K562 (cell line): ENCODE results near the gene GDF9. TPM values are rescaled to one million over a fixed set of nuclear protein-coding genes. Genes with fewer than 3 reads are reported as not detected.
A peak's percentile ranks its signal among the peaks of the same experiment; 100 is the strongest.

Experiments
- ATF7 ChIP-seq: fragments of 450-650 bp; IDR thresholded peaks from 2 replicates; pipeline ENCODE4 v1.7.1; 2014; ENCODE audit warnings: mild to moderate bottlenecking, moderate library complexity
- BRD9 ChIP-seq: fragments of 450-650 bp; IDR thresholded peaks from 2 replicates; pipeline ENCODE4 v1.6.1; 2018; ENCODE audit warnings: low read depth; ENCODE audit not compliant: partially characterized antibody
- EGR1 ChIP-seq: fragments of 450-650 bp; conservative IDR thresholded peaks from 2 replicates; pipeline ENCODE4 v1.6.1; 2017; ENCODE audit warnings: mild to moderate bottlenecking
- ETV1 ChIP-seq: fragments of 450-650 bp; conservative IDR thresholded peaks from 2 replicates; pipeline ENCODE4 v1.6.1; 2016; ENCODE audit warnings: missing genetic modification characterization, control low read depth, low read depth, missing compliant biosample characterization
- GABPB2 ChIP-seq: fragments of 250-450 bp; sonication (Bioruptor Pico); conservative IDR thresholded peaks from 2 replicates; pipeline ENCODE4 v1.5.1; 2021; ENCODE audit warnings: mild to moderate bottlenecking
- HDAC2 ChIP-seq: fragments of 450-650 bp; IDR thresholded peaks from 2 replicates; pipeline ENCODE4 v1.6.1; 2016; ENCODE audit warnings: mild to moderate bottlenecking
- HNRNPH1 ChIP-seq: fragments of 200-400 bp; formaldehyde crosslinking; optimal IDR thresholded peaks from 2 replicates; pipeline ENCODE3; 2017; ENCODE audit warnings: low read depth, mild to moderate bottlenecking, low read length, moderate library complexity
- HNRNPK ChIP-seq: fragments of 200-400 bp; formaldehyde crosslinking; IDR thresholded peaks from one replicate; pipeline ENCODE4 v1.6.1; 2018; ENCODE audit warnings: mild to moderate bottlenecking, low read depth, low read length; ENCODE audit not compliant: poor library complexity, severe bottlenecking
- MEF2A ChIP-seq: IDR thresholded peaks from 2 replicates; pipeline ENCODE4 v1.6.1; 2011; ENCODE audit warnings: low read depth, mild to moderate bottlenecking, low read length, moderate library complexity; ENCODE audit not compliant: control insufficient read depth
- NEUROD1 ChIP-seq: fragments of 150-350 bp; IDR thresholded peaks from 2 replicates; pipeline ENCODE4 v1.6.1; 2014; ENCODE audit warnings: borderline replicate concordance, low read length, low read depth; ENCODE audit not compliant: partially characterized antibody
- NR1H2 ChIP-seq: sonication (generic); formaldehyde crosslinking; IDR thresholded peaks from 2 replicates; pipeline ENCODE4 v1.4.0; 2020; ENCODE audit warnings: mild to moderate bottlenecking, missing genetic modification reagents
- PRPF4 ChIP-seq: fragments of 200-400 bp; formaldehyde crosslinking; IDR thresholded peaks from one replicate; pipeline ENCODE4 v1.6.1; 2017; ENCODE audit warnings: low read length, low read depth, mild to moderate bottlenecking; ENCODE audit not compliant: insufficient read depth, poor library complexity, severe bottlenecking
- TCF3 ChIP-seq: sonication (generic); formaldehyde crosslinking; IDR thresholded peaks from 2 replicates; pipeline ENCODE4 v1.4.0; 2020; ENCODE audit warnings: mild to moderate bottlenecking, missing genetic modification reagents
- ZBED1 ChIP-seq: IDR thresholded peaks from 2 replicates; pipeline ENCODE4 v1.6.1; 2014
- ZNF217 ChIP-seq: sonication (generic); formaldehyde crosslinking; IDR thresholded peaks from 2 replicates; pipeline ENCODE4 v1.8.0; 2022; ENCODE audit warnings: mild to moderate bottlenecking, missing genetic modification reagents
- polyA plus RNA-seq, 8 experiments: library from polyadenylated mRNA; depleted of rRNA in 4 of 8; stranded (reverse) in 5 of 8; unstranded in 3 of 8; fragments of >200 nt; fragmentation: Nextera tagmentation in 2 of 8; fragmentation: Illumina TruSeq in 1 of 8; extraction: Ambion mirVana in 2 of 8; extraction: Trizol in 1 of 8; gene quantifications; 2 replicates each; pipeline versions ENCODE4 v1.2.1 to v1.2.3, GENCODE V29; 2011 to 2014; ENCODE audit warnings: inconsistent platforms in 1 of 8, missing spikeins in 1 of 8
- total RNA-seq, 7 experiments: library from RNA; depleted of rRNA in 6 of 7; stranded (reverse); fragments of >200 nt in 6 of 7; fragmentation: Illumina TruSeq in 2 of 7; extraction: Trizol in 2 of 7; gene quantifications; 2 replicates each; pipeline versions ENCODE4 v1.2.1 to v1.2.3, GENCODE V29; 2011 to 2021; ENCODE audit warnings: low replicate concordance in 1 of 7
- TF ChIP-seq, protein P1 (sequence below), 2 experiments: fragments of 450-650 bp in 1 of 2; sonication (generic) in 1 of 2; formaldehyde crosslinking in 1 of 2; IDR thresholded peaks; 2 replicates each; pipeline versions ENCODE4 v1.7.1 to v1.9.0; 2016 to 2022; ENCODE audit warnings: inconsistent platforms in 1 of 2, mild to moderate bottlenecking in 1 of 2, missing genetic modification reagents in 1 of 2
- TF ChIP-seq, protein P2 (sequence below): sonication (generic); formaldehyde crosslinking; IDR thresholded peaks from 2 replicates; pipeline ENCODE4 v1.8.1; 2023; ENCODE audit warnings: mild to moderate bottlenecking, missing genetic modification reagents
- TF ChIP-seq, protein P3 (sequence below): fragments of 450-650 bp; formaldehyde crosslinking; IDR thresholded peaks from 2 replicates; pipeline ENCODE4 v1.4.0; 2020; ENCODE audit warnings: mild to moderate bottlenecking

GDF9 gene
- total and polyA plus RNA-seq, 9 of the 15 experiments (the other 6 are each of a cell fraction or from before 2014, with no cell fraction given): 0.10 to 0.70 (median 0.20) TPM; not detected in 1

DNA sequence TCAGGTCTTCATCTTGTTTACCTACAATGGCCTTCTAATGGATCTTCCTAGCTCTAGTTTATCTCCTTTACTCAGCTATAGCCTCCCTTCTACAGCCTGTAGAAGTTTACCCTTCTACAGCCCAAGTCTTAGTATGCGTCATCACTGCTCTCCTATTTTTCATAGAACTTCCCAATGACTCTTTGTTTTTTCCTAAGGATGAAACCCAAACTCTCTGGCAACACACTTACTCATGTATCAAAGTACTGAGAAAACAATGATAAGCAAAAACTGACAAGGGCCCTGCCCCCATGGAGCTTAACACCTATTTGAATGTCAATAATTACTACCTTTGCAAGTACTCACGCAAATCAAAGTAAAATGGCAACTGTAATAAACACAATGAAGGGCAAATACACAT, 40.9 kb upstream of the GDF9 start (continued):
- TF ChIP-seq EGR1: no peak
- no peak for TF ChIP-seq ZBED1
- peak; percentile 18; the same call in 1 of the 2 replicates for TF ChIP-seq TCF3 (CRISPR knock-in tag)
- TF ChIP-seq HDAC2: no peak
- TF ChIP-seq ATF7: no peak
- TF ChIP-seq, protein P1, sequence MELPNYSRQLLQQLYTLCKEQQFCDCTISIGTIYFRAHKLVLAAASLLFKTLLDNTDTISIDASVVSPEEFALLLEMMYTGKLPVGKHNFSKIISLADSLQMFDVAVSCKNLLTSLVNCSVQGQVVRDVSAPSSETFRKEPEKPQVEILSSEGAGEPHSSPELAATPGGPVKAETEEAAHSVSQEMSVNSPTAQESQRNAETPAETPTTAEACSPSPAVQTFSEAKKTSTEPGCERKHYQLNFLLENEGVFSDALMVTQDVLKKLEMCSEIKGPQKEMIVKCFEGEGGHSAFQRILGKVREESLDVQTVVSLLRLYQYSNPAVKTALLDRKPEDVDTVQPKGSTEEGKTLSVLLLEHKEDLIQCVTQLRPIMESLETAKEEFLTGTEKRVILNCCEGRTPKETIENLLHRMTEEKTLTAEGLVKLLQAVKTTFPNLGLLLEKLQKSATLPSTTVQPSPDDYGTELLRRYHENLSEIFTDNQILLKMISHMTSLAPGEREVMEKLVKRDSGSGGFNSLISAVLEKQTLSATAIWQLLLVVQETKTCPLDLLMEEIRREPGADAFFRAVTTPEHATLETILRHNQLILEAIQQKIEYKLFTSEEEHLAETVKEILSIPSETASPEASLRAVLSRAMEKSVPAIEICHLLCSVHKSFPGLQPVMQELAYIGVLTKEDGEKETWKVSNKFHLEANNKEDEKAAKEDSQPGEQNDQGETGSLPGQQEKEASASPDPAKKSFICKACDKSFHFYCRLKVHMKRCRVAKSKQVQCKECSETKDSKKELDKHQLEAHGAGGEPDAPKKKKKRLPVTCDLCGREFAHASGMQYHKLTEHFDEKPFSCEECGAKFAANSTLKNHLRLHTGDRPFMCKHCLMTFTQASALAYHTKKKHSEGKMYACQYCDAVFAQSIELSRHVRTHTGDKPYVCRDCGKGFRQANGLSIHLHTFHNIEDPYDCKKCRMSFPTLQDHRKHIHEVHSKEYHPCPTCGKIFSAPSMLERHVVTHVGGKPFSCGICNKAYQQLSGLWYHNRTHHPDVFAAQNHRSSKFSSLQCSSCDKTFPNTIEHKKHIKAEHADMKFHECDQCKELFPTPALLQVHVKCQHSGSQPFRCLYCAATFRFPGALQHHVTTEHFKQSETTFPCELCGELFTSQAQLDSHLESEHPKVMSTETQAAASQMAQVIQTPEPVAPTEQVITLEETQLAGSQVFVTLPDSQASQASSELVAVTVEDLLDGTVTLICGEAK (IDR thresholded peaks at IDR 0.05): no peak
- TF ChIP-seq, protein P1 (CRISPR knock-in tag; IDR thresholded peaks at IDR 0.05): no peak
- TF ChIP-seq HNRNPH1: no peak
- no peak for TF ChIP-seq BRD9
- TF ChIP-seq, protein P2, sequence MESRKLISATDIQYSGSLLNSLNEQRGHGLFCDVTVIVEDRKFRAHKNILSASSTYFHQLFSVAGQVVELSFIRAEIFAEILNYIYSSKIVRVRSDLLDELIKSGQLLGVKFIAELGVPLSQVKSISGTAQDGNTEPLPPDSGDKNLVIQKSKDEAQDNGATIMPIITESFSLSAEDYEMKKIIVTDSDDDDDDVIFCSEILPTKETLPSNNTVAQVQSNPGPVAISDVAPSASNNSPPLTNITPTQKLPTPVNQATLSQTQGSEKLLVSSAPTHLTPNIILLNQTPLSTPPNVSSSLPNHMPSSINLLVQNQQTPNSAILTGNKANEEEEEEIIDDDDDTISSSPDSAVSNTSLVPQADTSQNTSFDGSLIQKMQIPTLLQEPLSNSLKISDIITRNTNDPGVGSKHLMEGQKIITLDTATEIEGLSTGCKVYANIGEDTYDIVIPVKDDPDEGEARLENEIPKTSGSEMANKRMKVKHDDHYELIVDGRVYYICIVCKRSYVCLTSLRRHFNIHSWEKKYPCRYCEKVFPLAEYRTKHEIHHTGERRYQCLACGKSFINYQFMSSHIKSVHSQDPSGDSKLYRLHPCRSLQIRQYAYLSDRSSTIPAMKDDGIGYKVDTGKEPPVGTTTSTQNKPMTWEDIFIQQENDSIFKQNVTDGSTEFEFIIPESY (CRISPR knock-in tag): no peak
- TF ChIP-seq NEUROD1: no peak
- TF ChIP-seq HNRNPK: no peak
- no peak for TF ChIP-seq MEF2A
- TF ChIP-seq ZNF217 (CRISPR knock-in tag): no peak
- no peak for TF ChIP-seq PRPF4
- TF ChIP-seq, protein P3, sequence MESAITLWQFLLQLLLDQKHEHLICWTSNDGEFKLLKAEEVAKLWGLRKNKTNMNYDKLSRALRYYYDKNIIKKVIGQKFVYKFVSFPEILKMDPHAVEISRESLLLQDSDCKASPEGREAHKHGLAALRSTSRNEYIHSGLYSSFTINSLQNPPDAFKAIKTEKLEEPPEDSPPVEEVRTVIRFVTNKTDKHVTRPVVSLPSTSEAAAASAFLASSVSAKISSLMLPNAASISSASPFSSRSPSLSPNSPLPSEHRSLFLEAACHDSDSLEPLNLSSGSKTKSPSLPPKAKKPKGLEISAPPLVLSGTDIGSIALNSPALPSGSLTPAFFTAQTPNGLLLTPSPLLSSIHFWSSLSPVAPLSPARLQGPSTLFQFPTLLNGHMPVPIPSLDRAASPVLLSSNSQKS (CRISPR knock-in tag): no peak
- TF ChIP-seq NR1H2: no peak
- no peak for TF ChIP-seq ETV1 (tag)
- TF ChIP-seq GABPB2 (CRISPR knock-in tag): no peak
